NCI-H146 treated with DMSO at 0.1 percent for 48 hours (cell line): ENCODE measurements around the gene KIAA0586.
"Not testable (repeated sequence)": the region's sequence is repeated elsewhere in the genome, so short reads cannot be mapped to it uniquely, and the experiment has no call there.

Experiments
- DNase-seq: peaks from one replicate; lab custom pipeline; 2025; ENCODE audit not compliant: unreplicated experiment; lab: John Stamatoyannopoulos, UW

KIAA0586 gene

GRCh38 chr14:58463147-58463546, 35.6 kb downstream of the KIAA0586 start:
- no peak for DNase-seq

DNA sequence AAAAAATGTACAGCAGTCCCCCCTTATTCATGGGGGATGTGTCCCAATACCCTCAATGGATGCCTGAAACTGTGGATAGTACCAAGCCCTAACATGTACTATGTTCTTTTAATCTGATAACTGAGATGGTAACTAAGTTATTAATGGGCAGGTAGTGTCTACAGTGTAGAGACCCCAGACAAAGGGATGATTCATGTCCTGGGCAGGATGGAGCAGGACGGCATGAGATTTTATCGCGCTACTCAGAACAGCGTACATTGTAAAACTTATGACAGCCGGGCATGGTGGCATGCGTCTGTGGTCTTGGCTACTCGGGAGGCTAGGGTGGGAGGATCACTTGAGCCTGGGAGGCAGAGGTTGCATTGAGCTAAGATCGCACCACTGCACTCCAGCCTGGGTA, 37.1 kb downstream of the KIAA0586 start:
- DNase-seq = no peak

DNA sequence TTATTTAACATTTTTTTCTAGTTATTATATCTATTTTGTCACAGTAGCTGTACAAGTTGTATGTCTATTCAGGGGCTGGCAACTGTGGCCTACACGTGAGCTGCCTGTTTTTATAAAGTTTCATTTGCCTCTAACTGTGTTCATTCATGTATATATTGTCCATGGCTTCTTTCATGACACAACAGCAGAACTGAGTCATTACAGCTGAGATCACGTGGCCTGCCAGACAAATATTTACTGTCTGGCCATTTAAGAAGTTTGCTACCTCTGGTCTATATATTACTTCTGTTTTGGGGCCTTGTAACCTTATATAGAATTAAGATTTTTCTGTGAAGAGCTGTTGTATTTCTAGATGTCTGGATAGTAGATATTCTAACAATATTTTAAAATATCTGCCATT, 37.9 kb downstream of the KIAA0586 start:
- no peak for DNase-seq

GRCh38 chr14:58466459-58466858, 38.9 kb downstream of the KIAA0586 start:
- DNase-seq = no peak

DNA sequence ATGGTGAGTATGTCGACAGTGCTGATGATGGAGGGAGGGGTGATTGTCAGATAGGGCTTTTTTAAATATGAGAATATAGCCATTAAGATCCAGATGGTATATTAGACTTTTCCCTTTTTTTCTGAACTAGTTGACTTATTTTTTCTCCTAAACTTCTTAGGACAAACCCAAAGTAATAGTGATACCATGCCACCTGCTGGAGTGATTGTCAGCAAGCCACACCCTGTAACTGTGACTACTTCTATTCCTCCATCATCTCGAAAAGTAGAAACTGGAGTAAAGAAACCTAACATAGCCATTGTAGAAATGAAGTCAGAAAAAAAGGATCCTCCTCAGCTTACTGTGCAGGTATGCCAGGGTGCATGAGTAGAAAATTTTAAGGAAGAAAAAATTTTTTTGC, 40.1 kb downstream of the KIAA0586 start:
- no peak for DNase-seq

GRCh38 chr14:58469309-58469708, 41.8 kb downstream of the KIAA0586 start:
- DNase-seq = no peak

- DNase-seq = no peak
Measured at GRCh38 chr14:58476320-58476719, 48.8 kb downstream of the KIAA0586 start.

GRCh38 chr14:58477653-58478052, 50.1 kb downstream of the KIAA0586 start:
- no peak for DNase-seq

DNA sequence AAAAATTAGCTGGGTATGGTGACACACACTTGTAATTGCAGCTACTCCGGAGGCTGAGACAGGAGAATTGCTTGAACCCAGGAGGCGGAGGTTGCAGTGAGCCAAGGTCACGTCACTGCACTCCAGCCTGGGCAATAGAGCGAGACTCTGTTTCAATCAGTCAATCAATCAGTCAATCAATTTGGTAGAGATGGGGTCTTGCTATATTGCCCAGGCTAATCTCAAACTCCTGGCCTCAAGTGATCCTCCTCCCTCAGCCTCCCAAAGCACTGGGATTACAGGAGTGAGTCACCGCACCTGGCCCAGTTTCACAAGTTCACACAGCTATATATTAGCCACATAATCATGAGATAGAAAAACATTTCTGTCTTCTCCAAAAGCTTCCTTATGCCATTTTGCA, 50.8 kb downstream of the KIAA0586 start:
- not testable (repeated sequence) for DNase-seq

DNA sequence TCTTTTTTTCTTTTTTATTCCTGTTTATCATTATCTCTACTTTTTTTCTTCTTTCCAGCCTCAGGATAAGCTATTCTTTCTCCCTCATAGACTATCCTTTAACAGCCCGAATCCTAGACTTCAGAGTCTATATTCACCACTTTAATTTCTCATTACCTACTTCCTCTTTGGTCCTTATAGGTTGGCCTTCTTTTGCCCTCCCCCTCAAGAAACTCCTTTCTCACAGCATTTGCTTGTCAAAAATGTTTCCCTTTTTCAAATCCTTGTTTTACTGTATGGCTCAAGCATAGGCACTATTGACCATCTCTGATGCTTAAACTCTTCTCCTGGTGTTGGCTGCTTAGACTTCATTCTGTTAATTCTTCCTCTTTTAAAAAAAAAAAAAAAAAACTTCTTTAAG, 52.5 kb downstream of the KIAA0586 start:
- DNase-seq = no peak

DNA sequence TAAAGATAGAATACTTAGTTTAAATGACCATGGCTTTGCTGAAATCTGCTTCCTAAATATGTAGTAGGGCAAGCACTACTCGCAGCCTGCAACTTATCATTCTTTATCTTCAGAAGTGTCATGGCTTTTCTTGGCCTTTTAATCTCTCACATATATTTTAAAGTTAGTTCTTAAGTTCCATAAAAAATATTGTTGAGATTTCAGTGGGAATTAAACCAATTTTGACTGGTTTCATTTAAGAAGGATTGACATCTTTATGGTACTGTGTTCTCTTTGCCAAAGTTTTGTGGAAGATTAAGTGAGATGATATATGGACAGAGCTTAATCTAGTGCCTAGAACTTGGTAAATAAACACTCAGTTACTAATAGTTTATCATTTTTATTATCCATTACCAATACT, 56.7 kb downstream of the KIAA0586 start:
- no peak for DNase-seq

DNA sequence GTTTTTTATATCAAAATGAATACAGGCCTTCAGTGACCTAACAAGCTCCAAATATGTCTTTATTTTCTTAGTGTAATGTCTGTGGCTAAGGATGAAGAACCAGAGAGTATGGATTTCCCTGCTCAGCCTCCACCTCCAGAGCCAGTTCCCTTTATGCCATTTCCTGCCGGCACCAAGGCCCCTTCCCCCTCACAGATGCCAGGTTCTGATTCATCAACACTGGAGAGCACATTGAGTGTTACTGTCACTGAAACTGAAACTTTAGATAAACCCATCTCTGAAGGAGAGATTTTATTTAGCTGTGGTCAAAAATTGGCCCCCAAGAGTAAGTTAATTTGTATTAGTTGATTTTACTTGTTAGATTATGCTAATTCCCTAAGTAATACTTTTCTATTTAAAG, 61.0 kb downstream of the KIAA0586 start:
- no peak for DNase-seq

DNA sequence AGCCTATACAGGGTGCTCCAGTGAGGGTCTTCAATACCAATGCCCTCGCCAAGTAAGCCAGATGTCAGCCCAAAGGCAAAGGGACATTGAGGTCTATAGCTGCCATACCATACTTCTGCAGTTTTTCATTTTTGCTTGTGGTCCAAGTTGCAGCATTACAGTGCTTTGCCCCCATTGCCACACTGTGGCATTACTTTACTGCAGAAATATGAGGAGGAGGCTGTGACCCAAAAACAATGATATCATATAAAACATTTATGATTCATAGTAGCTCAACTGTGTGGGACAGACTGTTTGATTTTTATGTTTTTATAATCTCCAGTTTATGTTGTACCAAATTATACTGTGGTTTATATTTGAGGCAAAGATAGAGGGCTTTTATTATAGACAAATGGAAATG, 64.1 kb downstream of the KIAA0586 start:
- DNase-seq = no peak

DNA sequence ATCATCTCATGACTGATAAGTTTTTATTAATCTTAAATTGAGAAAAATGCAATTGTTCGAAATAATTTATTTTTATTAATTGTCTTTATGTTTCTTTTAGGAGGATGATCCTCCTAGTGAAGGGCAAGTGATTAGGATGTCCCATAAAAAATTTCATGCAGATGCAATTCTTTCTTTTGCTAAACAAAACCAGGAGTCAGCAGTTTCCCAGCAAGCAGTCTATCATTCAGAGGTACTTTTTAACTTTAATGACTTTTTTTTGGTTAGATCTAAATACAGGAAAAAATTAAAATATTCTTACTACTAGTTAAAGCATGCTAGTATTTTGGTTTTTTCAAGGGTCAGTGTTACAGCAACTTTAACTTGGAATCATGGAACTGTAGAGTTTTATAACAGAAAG, 64.5 kb downstream of the KIAA0586 start:
- no peak for DNase-seq

DNA sequence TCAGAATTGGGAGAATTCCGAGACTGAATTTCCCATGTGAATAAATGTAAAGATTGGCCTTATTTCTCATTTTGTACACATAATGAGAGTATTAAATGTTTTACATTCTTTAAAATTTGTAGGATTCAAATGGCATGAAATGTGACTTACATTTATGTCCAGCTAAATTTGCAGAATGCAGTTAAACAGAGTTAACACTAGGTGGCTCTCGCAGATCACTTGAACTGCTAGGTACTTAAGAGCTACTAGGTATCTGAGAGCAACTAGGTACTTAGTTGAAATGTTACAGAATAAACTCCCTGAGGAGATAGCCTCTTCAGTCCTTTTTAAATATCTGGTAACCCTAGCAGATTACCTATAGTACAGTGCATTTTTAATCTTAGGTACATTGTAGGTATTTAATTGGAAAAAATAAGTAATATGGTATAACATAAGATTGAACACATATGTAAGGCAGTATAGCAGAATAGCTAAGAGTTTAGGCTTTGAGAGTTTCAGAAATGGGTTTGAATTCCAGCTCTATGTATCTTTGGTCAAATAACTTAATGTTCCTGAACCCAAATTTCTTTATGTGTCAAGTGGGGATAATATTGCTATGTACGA, 73.8 kb downstream of the KIAA0586 start:
- peak; percentile 40 for DNase-seq

- no peak for DNase-seq
Measured at GRCh38 chr14:58513272-58513671, 85.8 kb downstream of the KIAA0586 start.

DNA sequence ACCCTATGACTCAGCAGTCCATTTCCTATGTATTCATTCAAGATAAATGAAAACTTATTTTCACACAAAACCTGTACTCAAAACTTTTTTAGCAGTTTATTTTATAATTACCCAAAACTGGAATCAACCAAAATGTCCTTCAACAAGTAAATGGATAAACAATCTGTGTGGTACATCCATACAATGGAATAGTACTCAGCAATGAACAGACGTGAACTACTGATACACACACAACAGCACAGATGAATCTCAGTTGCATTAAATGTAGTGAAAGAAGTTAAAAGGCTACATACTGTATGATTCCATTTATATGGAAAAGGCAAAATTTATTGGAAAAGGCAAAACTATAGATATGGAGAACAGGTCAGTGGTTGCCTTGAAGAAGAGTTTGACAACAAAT, 90.1 kb downstream of the KIAA0586 start:
- no peak for DNase-seq

DNA sequence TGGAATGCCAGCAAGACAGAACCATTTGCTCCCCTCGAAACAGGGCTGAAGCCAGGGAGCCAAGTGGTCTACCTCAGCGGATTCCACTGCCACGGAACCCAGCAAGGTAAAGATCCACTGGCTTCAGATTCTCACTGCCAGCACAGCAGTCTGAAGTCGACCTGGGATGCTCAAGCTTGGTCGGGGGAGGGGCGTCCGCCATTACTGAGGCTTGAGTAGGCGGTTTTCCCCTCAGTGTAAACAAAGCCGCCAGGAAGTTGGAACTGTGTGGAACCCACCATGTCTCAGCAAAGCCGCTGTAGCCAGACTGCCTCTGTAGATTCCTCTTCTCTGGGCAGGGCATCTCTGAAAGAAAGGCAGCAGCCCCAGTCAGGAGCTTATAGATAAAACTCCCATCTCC, 98.2 kb downstream of the KIAA0586 start:
- DNase-seq = not testable (repeated sequence)

DNA sequence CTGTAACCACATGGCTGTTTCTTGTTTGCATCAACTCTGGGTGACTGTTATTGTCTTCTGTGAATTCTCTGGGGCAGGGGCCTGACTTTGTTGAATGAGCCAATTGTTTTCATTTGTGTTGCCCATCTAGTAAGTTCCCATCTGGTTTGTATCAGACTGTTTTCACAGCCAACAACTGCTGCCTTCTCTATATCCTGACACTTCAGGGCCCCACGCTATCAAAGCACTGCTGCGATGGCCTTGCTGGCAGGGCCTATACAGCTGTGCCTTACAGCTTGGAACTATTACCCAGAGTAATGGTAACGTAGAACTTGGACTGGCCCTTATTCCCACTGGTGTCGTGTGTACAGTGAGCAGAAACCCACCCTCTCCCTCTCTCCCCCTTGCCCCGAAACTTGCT, 105.9 kb downstream of the KIAA0586 start:
- no peak for DNase-seq

DNA sequence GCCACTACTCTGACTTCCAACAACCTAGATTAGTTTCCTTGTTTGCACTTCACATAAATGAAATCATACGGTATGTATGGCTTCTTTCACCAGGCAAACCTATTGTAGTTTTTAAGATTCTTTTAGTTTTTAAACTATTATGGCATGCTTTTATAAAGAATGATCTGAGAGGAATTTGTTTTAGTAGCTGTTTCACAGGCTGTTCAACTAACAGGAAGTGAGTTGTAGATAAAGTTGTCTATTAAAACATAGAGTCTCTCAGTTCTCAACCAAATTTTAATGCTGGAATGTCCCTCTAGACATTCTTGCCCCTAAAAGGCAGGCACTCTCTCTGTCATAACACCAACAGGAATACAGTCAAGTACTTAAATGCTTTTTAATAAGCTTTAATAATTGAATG, 107.5 kb downstream of the KIAA0586 start:
- DNase-seq = no peak

- DNase-seq = no peak
Measured at GRCh38 chr14:58537004-58537403, 109.5 kb downstream of the KIAA0586 start.

DNA sequence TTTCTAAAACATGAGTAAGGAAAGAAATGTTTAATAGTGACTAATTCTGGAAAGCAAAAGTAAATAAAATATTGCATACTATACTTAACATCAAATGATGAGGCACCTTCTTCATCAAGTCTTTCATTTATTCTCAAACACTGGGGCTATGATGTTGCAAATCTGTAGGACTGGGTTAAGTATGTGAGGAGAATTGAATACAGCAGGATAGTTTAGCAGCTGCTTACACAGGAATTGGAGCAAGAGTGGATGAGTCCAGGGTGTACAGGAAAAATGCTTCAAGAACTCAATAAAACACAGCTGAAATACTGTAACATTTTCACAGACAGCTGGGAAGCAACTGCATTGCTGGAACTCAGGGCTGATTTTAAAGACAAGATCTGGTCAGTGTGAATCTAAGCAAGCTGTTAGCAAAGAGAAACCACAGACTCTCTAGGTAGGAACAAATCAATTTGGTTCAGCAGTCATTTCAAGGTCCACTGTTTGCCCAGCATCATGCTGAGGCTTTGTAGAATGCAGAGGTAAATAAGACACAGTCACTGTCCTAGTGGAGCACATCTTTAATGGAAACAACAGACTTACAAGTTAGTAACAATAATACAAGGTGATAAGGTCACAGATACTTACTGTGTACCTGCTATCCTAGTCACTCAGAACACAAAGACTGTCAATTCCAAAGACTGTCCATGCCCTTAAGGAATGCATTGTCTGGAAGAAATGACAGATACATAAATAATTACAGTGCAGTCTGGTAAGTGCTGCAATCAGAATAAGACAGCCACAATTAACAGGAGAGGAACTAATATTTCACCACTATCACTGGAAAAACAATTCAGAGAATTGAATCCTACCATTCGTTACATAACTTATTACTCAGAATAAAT, 113.5 kb downstream of the KIAA0586 start:
- DNase-seq = peak; percentile 69

GRCh38 chr14:58541633-58542022, 114.1 kb downstream of the KIAA0586 start:
- no peak for DNase-seq
